ENCODE results near the gene KLC3. TPM values are rescaled to one million over a fixed set of nuclear protein-coding genes. Genes with fewer than 3 reads are reported as not detected.

The KLC3 gene
- total RNA-seq, 1 experiment from 2014 or later, result 12.2 TPM

DNA sequence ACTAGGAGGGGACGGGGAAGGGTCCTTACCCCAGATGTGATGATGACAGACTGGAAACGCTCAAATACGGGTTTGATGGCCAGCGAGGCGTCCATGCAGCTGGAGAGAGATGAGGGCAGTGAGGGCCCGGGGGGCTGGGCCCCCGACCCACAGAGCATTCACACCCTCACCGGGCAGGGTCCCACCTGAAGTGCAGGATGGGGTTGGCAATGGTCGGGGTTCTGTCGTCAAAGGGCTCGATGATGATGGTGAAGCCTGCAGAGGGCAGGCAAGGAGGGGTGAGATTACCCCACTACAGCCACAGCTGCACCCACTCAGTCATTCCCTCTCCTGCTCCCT lies 16.9 kb downstream of the KLC3 start:
- no peak for DNase-seq (ENCODE audit: low read depth)
- in situ Hi-C loops (cut with HindIII; ENCODE audit: low pct_unique_long_range_greater_than_20kb, low sequenced_read_pairs), result no loop called here

DNA sequence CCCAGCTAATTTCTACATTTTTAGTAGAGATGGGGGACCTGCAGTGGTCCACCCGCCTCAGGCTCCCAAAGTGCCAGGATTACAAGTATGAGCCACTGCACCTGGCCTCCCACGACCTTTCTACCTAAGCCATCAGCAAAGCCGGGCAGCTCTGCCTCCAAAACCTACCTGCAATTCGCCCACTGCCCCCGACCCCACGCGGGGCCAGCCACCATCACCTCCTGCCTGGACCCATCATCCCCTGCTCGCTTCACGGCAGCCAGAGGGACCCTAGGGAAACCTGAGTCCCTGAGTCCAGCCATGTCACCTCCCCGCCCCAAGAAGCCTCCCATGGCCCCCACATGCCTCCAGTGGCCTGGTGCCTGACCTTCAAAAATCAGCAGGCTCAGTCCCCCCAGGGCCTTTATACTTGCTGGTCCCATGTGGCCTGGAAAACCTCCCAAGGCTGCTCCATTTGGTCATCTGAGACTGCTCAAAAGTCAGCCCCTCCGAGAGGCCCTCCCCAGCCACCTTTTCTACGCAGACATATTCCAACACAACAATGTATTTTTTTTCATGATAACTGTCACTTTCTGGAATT lies 17.8 kb downstream of the KLC3 start:
- DNase-seq (ENCODE audit: low read depth), result no peak
- in situ Hi-C loops (cut with HindIII; ENCODE audit: low pct_unique_long_range_greater_than_20kb, low sequenced_read_pairs), result no loop called here

DNA sequence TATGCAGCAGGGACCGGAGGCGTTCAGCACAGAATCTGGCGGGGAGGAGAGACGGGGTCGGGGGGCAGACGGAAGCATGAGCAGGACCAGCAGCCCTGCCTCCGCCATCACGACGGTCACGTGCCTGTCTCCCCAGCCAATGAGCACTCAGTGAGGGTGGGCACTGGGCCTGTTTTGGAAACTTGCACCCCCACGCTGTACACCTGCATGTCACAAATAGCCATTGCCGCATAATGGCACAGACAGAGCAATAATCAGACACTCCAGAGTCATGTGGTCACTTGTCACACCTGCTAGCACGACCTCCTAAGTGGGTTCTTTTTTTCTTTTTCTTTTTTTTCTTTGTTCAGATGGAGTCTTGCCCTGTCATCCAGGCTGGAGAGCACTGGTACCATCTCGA lies 21.1 kb downstream of the KLC3 start:
- DNase-seq (ENCODE audit: low read depth), result no peak
- in situ Hi-C loops (cut with HindIII; ENCODE audit: low pct_unique_long_range_greater_than_20kb, low sequenced_read_pairs), result no loop called here

DNA sequence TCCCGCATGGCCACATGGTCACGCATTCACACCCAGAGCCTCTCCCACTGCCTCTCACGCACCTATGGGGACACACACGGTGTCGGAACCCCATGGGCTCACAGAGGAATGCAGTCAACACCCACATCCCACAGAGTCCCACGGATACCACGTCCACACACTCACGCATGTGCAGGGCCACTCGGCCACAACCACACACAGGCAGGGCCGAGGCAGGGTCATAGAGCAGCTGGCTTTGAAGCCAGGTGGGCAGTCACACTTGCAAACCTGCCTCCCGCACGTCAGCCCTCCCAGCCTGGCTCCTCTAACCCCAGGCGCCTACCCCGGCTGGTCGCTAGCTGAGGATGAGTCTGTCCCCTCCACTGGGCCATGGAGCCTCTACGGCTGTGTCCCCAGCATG lies 21.7 kb downstream of the KLC3 start:
- DNase-seq (ENCODE audit: low read depth), result no peak
- in situ Hi-C loops (cut with HindIII; ENCODE audit: low pct_unique_long_range_greater_than_20kb, low sequenced_read_pairs), result no loop called here

DNA sequence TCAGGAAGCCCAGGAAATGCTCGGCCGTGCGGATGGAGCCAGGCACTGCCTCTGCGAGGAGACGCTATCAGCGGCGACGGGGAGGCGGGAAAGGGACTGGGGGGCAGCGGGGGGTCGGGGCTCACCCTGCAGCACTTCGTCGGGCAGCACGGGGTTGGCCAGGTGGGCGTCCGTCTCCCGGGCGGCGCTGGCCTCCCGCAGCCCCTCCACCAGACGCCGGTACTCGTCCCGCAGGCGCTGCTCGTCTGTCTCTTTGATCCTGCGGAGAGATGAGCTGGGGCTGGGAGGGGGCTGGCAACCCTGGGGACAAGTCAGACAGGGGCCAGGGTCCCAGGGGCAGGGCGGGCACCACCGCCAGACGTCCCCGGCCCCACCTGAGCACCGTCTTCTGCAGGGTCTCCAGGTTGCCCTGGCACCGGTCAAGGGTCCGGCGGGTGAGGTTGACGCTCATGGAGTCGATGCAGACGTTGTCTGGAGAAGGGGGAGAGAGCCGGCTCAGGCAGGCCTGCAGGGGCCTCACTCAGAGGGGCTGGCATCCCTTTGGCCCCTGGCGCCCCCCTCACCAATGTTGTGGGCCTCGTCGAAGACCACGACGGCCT lies 23.4 kb downstream of the KLC3 start:
- in situ Hi-C loops (cut with HindIII; ENCODE audit: low pct_unique_long_range_greater_than_20kb, low sequenced_read_pairs), result no loop called here

DNA sequence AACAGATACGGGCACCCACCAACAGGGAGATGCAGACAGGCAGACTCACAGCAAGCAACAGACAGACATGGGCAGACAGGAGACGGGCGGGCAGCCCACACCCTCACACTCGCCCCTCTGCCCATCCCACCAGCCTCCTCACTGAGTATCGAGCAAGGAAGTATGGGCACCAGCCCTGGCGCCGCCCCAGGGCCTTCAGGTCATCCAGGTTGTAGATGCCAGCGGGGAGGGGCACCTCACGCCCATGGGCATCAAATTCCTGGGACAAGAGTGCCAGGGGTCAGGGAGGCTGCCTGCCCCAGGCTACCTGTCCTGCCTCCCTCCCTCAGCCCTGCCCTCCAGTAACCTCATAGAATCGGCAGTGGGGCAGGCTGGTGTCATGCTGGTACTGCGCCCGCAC lies 24.1 kb downstream of the KLC3 start:
- in situ Hi-C loops (cut with HindIII; ENCODE audit: low pct_unique_long_range_greater_than_20kb, low sequenced_read_pairs), result no loop called here
- DNase-seq (ENCODE audit: low read depth), result no peak

More for the DNA sequence above, 23.4 kb downstream of the KLC3 start:
- DNase-seq (ENCODE audit: low read depth), result no peak

DNA sequence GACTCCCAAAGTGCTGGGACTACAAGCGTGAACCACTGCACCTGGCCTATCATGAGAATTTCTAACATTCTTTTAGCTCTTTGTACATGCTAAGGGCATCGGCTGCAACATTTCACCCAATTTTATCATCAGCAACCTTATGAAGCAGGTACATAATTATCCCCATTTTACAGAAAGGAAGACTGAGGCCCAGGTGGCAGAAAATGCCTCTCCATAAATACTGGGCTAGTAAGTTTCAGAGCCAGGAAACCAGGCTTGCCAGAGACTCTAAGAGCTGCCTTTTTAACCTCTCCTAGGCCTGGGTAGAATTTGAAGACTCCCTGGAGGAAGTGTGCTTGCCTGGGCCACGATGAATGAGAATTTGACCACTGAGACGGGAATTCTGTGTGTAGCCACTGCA lies 27.6 kb downstream of the KLC3 start:
- DNase-seq (ENCODE audit: low read depth), result no peak
- in situ Hi-C loops (cut with HindIII; ENCODE audit: low pct_unique_long_range_greater_than_20kb, low sequenced_read_pairs), result no loop called here

DNA sequence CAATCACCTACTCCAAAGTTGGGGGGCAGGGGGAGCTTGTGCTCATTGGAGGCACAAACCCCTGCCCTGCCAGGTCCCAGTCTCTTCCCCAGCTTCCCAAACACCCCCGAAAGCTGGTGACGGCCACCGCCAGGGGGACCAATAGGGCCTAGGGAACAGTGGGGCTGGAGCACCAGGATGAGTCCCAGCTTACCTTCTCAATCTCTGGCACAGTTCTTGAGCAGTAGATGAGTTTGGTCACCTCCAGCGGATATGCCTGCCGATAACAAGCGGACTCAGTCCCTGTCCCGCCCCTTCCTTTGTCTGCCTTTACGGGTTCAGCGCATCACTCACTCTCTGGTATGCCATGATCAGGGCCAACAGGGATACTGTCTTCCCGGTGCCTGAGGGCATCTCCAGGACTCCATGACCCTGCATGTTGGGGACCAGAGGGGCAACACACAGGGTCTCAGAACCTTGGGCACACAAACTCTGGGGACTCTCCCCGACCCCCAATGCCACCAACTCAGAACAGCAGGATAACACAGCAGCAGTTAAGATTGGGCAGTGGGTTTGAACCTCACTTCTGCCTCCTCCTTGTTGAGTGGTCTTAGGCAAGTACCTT lies 28.3 kb downstream of the KLC3 start:
- in situ Hi-C loops (cut with HindIII; ENCODE audit: low pct_unique_long_range_greater_than_20kb, low sequenced_read_pairs), result no loop called here
- DNase-seq (ENCODE audit: low read depth), result no peak

DNA sequence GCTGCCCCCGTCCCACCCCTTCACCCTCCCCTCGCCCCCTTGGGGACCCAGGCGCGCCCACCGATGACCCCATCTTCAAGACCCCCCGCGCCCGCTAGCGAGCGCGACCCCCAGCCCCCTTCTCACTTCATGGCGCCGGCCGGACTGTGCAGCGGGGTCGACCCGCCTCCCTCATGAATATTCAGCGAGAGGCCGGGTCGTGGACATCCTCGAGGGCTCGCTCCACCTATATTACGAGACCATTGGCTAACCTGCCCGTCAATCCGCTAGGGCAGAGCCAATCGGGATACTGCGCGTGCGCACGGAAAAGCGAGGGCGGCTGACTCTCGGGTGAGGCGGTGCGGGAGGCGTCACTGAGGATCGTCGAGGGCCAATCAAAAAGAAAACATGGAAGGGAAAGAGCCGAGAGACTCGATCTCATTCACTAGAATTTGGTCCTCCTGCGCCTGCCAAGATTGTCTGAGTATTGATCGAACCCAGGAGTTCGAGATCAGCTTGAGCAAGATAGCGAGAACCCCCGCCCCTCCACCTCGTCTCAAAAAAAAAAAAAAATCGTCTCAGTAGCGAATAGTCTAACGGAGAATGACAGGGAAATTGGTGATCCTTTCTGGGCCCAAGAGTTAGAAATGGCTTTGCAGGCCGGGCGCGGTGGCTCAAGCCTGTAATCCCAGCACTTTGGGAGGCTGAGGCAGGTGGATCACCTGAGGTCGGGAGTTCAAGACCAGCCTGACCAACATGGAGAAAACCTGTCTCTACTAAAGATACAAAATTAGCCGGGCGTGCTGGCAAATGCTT lies 30.1 kb downstream of the KLC3 start, which contains the start of gene ERCC2:
Gene ERCC2, minus strand, starts transcription at position 164 of the 795 bp plus-strand sequence. Its CDS starts 33 bp downstream, at position 131.
- in situ Hi-C loops (cut with HindIII; ENCODE audit: low pct_unique_long_range_greater_than_20kb, low sequenced_read_pairs), result no loop called here
- DNase-seq (ENCODE audit: low read depth), result peak; percentile 98

DNA sequence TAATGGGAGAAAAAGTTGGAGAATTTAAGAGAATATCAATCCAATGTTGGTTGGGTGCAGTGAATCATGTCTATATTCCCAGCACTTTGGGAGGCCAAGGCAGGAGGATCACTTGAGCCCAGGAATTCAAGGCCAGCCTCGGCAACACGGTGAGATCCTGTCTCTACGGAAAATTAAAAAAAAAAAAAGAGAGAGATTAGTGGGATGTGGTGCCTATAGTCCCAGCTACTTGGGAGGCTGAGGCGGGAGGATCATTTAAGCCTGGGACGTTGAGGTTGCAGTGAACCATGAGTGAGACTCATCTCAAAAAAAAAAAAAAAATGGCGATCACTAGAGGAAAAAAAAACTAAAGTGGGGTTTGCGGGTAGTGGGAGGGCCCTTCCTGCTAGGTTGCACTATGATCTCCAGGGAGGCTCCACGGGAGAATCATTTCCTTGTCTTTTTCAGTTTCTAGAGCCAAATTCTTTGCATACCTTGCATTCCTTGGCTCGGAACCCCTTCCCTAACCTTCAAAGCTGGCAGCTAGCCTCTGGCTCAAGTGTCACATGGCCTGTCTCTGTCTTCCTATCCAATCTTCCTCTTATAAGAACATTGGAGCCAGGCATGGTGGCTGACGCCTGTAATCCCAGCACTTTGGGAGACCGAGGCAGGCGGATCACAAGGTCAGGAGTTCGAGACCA lies 35.6 kb downstream of the KLC3 start:
- peak; percentile 97 for DNase-seq (ENCODE audit: low read depth)
- in situ Hi-C loops (cut with HindIII; ENCODE audit: low pct_unique_long_range_greater_than_20kb, low sequenced_read_pairs), result no loop called here

DNA sequence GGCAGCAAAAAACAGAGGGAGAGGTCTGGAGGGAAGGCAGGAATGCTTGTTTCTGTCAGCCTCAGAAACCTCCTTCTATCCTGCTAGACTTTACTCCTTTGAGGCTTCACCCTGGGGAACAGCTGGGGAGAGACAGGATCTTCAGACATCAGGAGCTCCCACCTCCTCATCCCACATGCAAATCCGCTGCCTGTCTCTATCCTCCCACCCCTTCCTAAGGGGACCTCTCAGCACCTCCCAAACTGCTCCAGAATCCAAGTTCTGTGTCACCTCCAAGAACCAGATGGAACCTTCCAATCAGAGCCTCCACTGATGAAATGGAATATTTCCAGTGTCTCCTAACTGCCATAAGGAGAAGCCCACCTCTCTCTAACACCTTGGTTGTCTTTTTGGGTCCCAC lies 39.6 kb downstream of the KLC3 start:
- no peak for DNase-seq (ENCODE audit: low read depth)
- in situ Hi-C loops (cut with HindIII; ENCODE audit: low pct_unique_long_range_greater_than_20kb, low sequenced_read_pairs), result no loop called here

DNA sequence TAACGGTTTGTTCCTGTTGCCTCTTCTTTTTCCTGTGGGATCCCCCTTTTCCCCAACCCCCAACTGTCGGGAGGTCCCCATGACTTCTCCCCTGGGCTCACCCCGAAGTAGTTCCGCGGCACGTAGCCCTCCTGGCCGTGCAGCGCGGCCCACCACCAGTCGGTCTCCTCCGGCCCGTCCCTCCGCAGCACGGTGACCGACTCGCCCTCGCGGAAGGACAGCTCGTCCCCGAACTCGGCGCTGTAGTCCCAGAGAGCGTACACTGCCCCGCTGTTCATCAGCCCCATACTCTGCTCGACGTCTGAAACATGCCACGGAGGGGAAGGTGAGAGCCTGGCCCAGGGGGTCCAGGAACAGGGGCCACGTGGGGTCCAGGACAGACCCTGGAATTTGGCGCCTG lies 41.9 kb downstream of the KLC3 start:
- in situ Hi-C loops (cut with HindIII; ENCODE audit: low pct_unique_long_range_greater_than_20kb, low sequenced_read_pairs), result no loop called here
- no peak for DNase-seq (ENCODE audit: low read depth)

DNA sequence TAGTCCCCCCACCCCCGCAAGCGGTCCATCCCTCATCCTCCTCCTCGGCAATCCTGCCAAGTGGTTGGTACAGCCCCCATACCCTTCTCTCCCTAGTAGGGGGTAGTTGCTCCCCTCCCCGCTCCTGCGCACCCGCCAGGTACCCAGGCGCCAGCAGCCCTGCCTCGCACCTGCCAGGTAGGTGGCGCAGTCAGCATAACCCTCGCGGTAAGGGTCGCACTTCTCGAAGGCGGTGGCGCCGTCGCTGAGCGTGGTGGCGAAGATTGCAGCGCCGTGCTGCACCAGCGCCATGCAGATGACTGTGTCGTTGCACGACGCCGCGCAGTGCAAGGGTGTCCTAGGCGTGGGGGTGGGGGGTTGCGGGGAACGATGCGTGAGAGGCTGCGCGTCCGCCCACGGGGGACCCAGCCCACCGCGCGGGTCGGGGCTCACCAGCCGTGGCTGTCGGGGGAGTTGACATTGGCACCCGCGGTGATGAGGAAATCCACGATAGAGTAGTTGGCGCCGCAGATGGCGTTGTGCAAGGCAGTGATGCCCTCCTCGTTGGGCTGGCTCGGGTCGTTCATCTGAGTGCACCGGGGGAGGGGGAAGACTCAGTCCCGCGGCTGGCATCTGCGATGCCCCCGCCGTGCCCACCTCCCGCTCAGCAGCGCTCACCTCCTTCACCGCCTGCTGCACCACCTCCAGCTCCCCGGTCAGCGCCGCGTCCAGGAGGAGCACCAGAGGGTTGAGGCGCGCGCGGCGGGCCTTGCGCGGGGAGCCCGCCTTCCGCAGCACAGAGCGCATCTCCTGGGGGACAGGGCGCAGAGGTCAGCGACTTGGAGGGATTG lies 45.1 kb downstream of the KLC3 start:
- in situ Hi-C loops (cut with HindIII; ENCODE audit: low pct_unique_long_range_greater_than_20kb, low sequenced_read_pairs), result no loop called here
- no peak for DNase-seq (ENCODE audit: low read depth)

DNA sequence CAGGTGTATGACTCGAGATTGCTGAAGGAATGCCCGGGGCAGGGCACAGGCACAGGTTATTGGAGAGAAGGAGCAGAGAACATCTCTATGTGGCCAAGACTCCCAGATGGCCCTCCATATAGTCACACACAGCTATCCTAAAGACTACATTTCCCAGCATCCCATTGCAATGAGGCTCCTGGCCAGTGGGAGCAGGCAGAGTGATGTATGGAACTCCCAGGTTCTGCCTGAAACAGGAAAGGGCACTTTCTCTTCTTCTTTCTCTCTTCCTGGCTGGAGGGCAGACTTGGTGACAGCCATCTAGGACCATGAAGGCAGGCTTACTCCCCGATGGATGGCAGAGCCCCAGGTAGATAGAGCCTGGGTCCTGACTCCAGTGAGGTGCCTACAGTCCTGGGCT lies 50.8 kb downstream of the KLC3 start:
- in situ Hi-C loops (cut with HindIII; ENCODE audit: low pct_unique_long_range_greater_than_20kb, low sequenced_read_pairs), result no loop called here
- peak; percentile 39 for DNase-seq (ENCODE audit: low read depth)

DNA sequence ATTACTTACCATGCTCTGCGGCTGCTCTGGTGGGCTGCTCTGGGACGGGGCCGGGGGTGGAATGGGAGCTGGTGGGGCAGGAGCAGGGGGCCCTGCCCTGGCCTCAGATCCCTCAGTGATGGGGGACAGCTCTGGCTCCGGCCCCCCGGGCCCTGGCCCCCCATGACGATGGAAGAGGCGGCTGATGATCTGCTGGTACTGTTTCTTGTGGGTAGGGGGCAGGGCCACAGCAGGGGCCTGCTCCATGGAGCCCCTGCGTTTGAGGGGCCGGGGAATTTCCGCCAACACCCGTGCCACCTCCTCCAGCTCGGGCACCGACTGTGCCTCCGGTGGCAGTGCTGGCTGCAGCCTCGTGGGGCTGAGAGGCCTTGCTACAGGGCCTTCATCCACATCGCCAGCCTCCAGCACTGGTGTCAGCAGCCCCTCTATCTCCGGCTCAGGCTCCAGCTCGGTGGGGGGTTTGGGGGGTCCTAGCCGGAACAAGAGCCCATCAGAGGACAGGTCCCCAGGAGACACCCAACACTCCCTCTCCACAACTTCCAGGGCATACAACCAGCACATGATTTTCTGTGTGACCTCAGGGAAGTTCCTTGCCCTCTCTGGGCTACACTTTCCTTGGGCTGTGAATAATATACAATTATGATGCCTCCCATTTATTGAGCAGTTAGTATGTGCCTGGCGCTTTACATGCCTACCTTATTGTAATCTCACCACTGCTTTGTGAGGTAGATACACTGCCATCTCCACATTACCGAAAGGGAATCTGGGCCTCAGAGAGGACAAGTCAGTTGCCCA lies 51.5 kb downstream of the KLC3 start:
- DNase-seq (ENCODE audit: low read depth), result no peak
- in situ Hi-C loops (cut with HindIII; ENCODE audit: low pct_unique_long_range_greater_than_20kb, low sequenced_read_pairs), result no loop called here

DNA sequence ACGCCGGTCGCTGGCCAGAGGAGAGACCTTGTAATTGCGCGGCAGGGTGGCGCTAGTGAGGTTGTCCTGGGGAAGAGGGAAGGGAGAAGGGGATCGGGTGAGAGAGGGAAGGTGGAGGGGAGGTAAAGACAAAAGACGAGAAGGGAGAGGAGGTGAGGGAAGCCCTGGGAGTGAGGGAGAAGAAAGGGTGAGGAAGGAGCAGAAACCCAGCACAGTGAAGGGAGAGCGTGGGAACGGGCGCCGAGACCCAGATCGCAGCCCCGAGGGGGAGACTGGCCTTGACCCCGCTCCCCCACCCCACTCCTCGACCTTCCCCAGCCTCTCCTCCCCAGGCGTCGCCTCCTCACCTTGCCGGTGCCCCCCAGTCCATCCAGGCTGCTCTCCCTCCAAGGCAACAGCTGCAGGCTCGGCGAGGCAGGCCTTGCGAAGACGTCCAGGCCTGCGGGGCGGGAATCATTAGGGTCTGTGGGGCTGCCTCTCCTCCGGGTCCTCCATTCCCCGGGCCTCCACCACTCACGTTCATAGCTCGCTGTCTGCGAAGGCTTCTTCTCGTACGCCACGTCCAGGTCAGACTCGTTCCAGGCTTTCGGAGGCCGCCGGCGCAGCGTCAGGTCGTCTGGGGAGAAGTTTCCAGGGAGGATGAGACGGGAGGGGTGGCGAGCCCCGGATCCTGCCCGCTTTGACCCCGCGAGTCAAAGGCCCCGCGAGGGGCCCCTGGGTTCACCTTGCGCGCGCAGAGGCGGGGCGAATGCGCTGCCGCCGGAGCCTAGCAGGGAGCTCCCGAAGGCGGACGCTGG lies 55.5 kb downstream of the KLC3 start:
- DNase-seq (ENCODE audit: low read depth), result no peak
- in situ Hi-C loops (cut with HindIII; ENCODE audit: low pct_unique_long_range_greater_than_20kb, low sequenced_read_pairs), result no loop called here

DNA sequence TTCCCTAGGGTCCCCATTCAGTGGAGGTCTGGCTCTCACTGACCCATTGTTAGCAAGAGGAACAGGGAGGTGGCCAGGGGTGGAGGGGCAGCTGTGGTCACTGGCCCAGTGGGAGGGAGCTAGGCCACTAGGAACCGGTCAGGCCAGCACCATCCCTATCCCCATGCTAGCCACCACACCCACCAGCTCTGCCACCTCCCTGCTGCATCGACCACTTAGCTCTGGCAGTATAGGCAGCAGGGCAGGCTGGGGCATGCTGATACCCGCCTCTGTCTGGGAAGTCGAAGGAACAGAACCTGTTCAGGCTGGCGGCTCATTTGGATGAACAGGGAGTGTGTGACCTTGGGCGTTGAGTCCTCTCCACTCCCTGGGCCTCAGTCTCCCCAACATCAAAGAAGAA lies 59.6 kb downstream of the KLC3 start:
- DNase-seq (ENCODE audit: low read depth), result no peak
- in situ Hi-C loops (cut with HindIII; ENCODE audit: low pct_unique_long_range_greater_than_20kb, low sequenced_read_pairs), result no loop called here
